Astrocyte of the cerebellum (primary cell): ENCODE results near the gene MMD.
"Not testable (repeated sequence)": the region's sequence is repeated elsewhere in the genome, so short reads cannot be mapped to it uniquely, and the experiment has no call there.

Source experiments
- DNase-seq: peaks from one replicate; pipeline ENCODE4 v3.0.0-alpha.2; 2011; ENCODE audit warnings: low read depth
- H3K4me3 ChIP-seq: 2 replicates; pipeline ENCODE4 v1.5.1; 2011; ENCODE audit warnings: mild to moderate bottlenecking, low read depth, low read length, moderate library complexity
- CTCF ChIP-seq: IDR thresholded peaks from 2 replicates; pipeline ENCODE4 v1.5.1; 2012; ENCODE audit warnings: low read length, low read depth, moderate library complexity, mild to moderate bottlenecking; ENCODE audit errors: missing control alignments
- in situ Hi-C: cut with HindIII; loops from 2 replicates; pipeline ENCODE4 v1.10.0; 2017; ENCODE audit warnings: low sequenced_read_pairs

Gene MMD

DNA sequence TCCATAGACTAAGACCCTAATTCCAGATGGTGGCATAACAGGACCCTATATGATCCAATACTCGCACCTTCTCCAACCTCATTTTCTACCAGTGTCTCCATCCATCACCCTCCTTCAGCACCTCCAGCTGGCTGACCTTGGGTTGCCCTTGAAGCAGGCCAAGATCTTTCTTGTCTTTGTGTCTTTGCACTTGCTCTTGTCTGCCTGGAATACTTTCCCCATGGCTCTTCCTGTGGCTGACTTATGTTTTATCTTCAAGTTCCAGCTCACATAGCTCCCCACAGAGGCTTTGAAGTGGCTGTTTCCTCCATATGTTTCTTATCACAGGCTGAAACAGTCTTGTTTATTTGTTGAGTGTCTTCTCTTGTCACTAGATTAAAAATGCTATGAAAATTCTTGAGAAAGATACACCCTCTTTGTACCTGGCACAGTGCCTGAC is 29.6 kb upstream of the MMD start:
- in situ Hi-C loops = no loop called here
- no peak for TF ChIP-seq CTCF
- H3K4me3 ChIP-seq = no peak overlapping the region
- DNase-seq = no peak

DNA sequence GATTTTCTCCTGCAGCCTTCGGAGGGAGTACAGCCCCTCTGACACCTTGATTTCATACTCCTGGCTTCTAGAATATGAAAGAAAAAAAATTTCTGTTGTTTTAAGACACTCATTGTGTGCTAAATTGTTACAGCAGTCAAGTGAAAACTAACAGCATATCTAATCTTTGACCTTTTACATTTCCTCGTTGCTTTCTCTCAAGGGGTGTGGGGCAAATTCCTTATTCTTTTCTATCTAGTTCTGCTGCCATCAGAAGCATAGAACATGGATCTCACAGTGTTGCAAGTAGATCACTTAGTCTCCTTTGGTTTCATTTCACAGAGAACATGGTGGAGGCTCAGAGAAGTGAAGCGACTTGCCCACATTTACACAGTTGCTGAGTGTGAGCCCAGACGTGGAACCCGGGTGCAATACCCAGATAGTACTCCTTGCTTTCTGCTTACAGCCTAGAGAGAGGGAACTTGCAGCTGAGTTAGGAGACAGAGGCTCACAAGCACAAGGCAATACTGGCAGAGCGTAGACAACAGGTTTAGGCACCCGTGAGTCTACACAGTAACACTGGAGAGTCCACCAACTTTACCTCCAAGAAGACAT is 28.7 kb upstream of the MMD start:
- in situ Hi-C loops = no loop called here
- DNase-seq = no peak
- no peak overlapping the region for H3K4me3 ChIP-seq
- no peak for TF ChIP-seq CTCF

DNA sequence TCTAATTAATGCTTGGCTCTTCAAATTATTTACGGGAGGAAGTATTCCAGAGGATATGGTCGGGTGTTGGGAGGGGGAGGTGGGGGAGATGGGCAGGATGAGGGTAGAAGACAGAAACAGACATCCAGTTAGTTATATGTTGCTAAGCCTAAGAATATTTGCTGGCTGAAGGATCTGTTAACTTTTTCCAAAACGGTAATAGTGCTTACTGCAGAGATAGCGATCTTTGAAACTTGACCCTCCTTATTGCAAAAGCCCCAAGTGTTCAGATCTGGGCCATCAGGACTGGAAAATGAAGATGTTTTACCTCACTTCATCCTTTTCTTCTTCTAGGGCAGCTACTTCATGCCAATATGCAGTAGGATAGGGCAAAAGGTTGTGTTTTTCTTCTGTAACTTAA is 27.0 kb upstream of the MMD start:
- in situ Hi-C loops = no loop called here
- TF ChIP-seq CTCF = no peak
- no peak for DNase-seq
- no peak overlapping the region for H3K4me3 ChIP-seq

DNA sequence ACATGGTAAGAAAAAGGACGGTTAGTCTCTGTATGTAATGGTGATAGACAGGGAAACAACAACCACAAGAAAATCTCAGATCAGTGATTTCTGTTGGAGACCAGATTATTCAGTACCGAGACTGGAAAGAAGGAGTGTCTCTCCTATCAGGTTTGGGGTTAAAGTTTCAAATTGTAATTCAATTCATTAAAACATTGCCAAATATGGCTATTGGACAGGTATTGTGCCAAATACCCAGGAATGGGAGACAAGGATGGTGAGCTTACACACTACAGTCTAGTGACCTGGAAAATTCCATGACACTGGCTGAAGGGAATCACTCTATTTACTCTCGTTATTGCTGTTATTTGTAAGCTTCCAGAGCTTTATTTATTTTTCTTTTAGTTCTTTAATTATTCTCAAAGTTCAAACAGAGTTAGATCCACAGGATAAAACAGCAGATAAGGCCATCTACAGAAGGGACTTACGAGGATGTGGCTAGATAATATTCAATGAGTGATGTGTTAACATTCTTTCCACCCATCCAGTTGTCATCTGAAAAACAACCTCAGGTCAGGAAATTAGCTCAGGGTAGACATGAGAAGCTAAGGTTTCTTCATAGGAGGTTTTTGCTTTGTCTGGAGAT is 25.1 kb upstream of the MMD start:
- no peak for TF ChIP-seq CTCF
- DNase-seq = no peak
- in situ Hi-C loops = no loop called here
- no peak overlapping the region for H3K4me3 ChIP-seq

DNA sequence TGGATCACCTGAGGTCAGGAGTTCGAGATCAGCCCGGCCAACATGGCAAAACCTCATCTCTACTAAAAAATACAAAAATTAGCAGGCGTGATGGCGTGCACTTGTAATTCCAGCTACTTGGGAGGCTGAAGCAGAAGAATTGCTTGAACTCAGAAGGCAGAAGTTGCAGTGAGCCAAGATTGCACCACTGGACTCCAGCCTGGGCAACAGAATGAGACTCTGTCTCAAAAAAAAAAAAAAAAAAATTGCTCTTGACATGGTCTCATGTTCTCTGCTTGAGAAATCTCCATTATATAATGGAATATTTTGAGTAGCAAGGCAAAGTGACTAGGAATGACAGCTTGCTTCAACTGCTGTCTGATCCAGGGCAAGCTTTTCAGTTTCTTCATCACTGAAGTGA is 24.4 kb upstream of the MMD start:
- in situ Hi-C loops = not testable (repeated sequence)

DNA sequence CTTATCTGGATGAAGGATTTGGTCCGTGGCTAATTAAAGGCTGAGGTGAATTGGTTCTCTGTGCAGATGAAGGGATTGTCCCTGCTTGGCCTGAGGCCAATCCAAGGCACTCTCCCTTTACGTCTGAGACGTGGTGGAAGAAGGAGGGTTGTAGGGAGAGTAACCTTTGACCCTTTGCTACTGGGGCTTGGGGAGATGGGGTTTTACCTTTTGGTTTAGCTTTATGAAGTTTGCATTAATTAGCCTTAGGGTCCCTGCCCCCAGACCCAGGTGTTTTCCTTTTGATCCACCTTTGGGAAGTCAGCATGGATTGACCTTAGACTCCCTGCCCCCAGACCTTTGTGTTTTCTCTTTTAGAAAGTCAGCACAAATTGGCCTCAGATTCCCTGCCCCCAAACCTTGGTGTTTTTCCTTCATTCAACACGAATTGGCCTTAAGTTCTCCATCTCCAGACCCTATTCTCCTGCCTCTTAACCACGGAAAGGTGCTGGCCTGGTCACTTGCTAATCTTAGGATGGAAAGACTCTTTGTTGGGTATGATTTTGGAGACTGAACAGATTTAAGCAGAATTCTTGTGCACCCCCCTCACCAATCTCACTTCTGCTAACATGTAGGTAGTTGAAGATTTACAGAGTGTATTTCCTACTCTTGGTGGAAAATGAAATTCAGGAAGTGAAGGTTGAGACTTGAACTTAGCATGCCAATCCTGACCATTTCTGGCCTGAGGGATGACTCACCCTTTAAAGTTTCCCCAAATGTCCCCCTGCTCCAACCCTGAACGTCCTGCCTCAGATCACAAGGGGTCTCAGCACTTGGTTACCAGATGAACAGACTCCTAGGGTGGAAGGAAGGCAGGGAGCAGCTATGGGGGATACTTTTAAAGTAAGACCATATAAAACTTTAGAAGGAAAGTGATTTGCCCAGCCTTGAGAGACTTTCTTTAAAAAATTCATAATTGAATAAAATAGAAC is 23.1 kb upstream of the MMD start:
- DNase-seq = no peak
- TF ChIP-seq CTCF = no peak
- in situ Hi-C loops = loop anchor here (5.0 kb wide), 1 partner anchor 68 kb away; the partner anchor contains the start of gene SMIM36
- H3K4me3 ChIP-seq = no peak overlapping the region

More for the DNA sequence above, 24.4 kb upstream of the MMD start:
- DNase-seq, H3K4me3 ChIP-seq: not testable (repeated sequence)
